Adrenal gland (tissue), 12 donors: ENCODE measurements around the gene HPCA. TPM values are rescaled to one million over a fixed set of nuclear protein-coding genes. Genes with fewer than 3 reads are reported as not detected.
A peak's percentile ranks its signal among the peaks of the same experiment; 100 is the strongest.

ENCODE experiments used
- DNase-seq, 7 donors: peaks; one replicate each; pipeline ENCODE4 v3.0.0-alpha.2; 2019 to 2020
- H3K27ac ChIP-seq, 5 donors: fragments of 200-600 bp; sonication (generic) in 4 of 5; 1 replicate in 3 of 5; 2 replicates in 2 of 5; pipeline versions ENCODE4 v1.5.1 to v1.8.0; 2016 to 2020; ENCODE audit warnings: mild to moderate bottlenecking in 1 of 5
- H3K27me3 ChIP-seq: fragments of 200-600 bp; 2 replicates; pipeline ENCODE4 v1.8.0; 2021
- H3K36me3 ChIP-seq, 2 donors: fragments of 200-600 bp; replicated peaks in 1 of 2; 1 replicate in 1 of 2; 2 replicates in 1 of 2; pipeline versions ENCODE4 v1.5.1 to v1.8.0; 2018 to 2022
- H3K4me1 ChIP-seq, 2 donors: fragments of 200-600 bp; replicated peaks in 1 of 2; 1 replicate in 1 of 2; 2 replicates in 1 of 2; pipeline versions ENCODE4 v1.5.1 to v1.8.0; 2018 to 2021
- H3K4me3 ChIP-seq, 4 donors: fragments of 200-600 bp; sonication (generic) in 3 of 4; one replicate each; pipeline ENCODE4 v1.5.1; 2016 to 2018
- H3K9me3 ChIP-seq, 3 donors: fragments of 200-600 bp; sonication (generic) in 1 of 3; replicated peaks in 1 of 3; 1 replicate in 2 of 3; 2 replicates in 1 of 3; pipeline versions ENCODE4 v1.5.1 to v1.8.0; 2016 to 2021
- POLR2A ChIP-seq, 2 donors: fragments of 450-650 bp; IDR thresholded peaks; one replicate each; pipeline ENCODE4 v1.6.1; 2017; ENCODE audit warnings: antibody characterized with exemption in 2 of 2, mild to moderate bottlenecking in 2 of 2, moderate library complexity in 1 of 2
- WGBS, 4 donors: extraction: QIAGEN DNeasy Blood & Tissue Kit in 2 of 4; methylation state at CpG; one replicate each; pipeline versions ENCODE4 v1.1.5 to v1.1.7; 2013 to 2017; 5-methylcytosine and 5-hydroxymethylcytosine counted together
- intact Hi-C, 2 donors: fragments of 100-400 bp; cut with DNase I; formaldehyde crosslinking; loops; one replicate each; pipeline versions ENCODE4 v1.14.1 to v1.15.0; 2022 to 2023
- polyA plus RNA-seq, 3 donors: library from polyadenylated mRNA; stranded (reverse); fragments of 200-250 nt in 2 of 3; fragments of 350-450 nt in 1 of 3; fragmentation: Illumina TruSeq in 1 of 3; extraction: RNeasy Lipid Tissue Mini Kit (QIAGEN cat#74804) in 1 of 3; gene quantifications; one replicate each; pipeline ENCODE4 v1.2.3, GENCODE V29; 2013 to 2014
- total RNA-seq, 9 donors: library from RNA; depleted of rRNA in 4 of 9; stranded (reverse); fragments of >200 nt in 4 of 9; fragments of 120-200 nt in 1 of 9; fragmentation: NEBNext Ultra II Directional in 1 of 9; extraction: Animal tissue kit (Norgen Biotek cat#: 25700) in 1 of 9; gene quantifications; one replicate each; pipeline versions ENCODE4 v1.1.0 to v1.2.4, GENCODE V29; 2013 to 2023
- TF ChIP-seq, protein P1 (sequence below), 6 experiments: fragments of 450-650 bp in 4 of 6; fragments of 200-600 bp in 2 of 6; sonication (generic) in 1 of 6; IDR thresholded peaks; 1 replicate in 5 of 6; 2 replicates in 1 of 6; pipeline versions ENCODE4 v1.5.1 to v1.8.0; 2016 to 2021; ENCODE audit warnings: antibody characterized with exemption in 6 of 6, mild to moderate bottlenecking in 2 of 6, moderate library complexity in 1 of 6
- donor health status: healthy with polysubstance abuse.
- donor health status: Bipolar disorder and iron deficiency.
- donor health status: DM: yes; HTN: yes; CAD: no.
- donor health status: DM: no; HTN: no; CAD: no.
- donor health status: DM: no; HTN: no; CAD: no.
- donor health status: DM: yes; HTN: yes; CAD: no.

The HPCA gene
- total and polyA plus RNA-seq, 12 donors, result 0.17 to 3.1 (median 0.62) TPM; not detected in 6

DNA sequence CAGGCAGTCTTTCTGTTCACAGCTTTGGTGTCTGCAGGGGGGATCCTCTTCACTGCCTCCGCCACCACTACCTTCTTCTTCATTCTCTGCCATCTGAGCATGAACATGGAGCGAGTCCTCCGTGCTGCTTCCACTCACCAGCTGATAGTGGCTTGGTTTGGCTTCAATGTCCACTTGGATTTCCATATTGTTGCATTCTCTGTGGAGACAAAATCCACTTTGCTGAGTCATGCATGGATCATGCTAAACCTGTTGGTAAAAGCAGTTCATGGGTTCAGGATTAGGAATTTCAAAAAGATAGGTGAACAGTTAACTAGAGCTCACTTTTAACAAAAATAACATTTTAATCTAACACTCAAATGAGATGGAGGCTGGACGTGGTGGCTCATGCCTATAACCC, 50.8 kb downstream of the HPCA start:
- Histone ChIP-seq H3K36me3 (peaks cover 0 to 41% of the 10 kb centered on the region in 2 donors), H3K4me1 (peaks cover 3 to 25% of the 10 kb centered on the region in 2 donors)
- intact Hi-C loops, result loop anchor here in 1 of 2 donors (10.0 kb wide), 2 partner anchors 108 to 148 kb away; partner anchors contain the start of gene AZIN2

DNA sequence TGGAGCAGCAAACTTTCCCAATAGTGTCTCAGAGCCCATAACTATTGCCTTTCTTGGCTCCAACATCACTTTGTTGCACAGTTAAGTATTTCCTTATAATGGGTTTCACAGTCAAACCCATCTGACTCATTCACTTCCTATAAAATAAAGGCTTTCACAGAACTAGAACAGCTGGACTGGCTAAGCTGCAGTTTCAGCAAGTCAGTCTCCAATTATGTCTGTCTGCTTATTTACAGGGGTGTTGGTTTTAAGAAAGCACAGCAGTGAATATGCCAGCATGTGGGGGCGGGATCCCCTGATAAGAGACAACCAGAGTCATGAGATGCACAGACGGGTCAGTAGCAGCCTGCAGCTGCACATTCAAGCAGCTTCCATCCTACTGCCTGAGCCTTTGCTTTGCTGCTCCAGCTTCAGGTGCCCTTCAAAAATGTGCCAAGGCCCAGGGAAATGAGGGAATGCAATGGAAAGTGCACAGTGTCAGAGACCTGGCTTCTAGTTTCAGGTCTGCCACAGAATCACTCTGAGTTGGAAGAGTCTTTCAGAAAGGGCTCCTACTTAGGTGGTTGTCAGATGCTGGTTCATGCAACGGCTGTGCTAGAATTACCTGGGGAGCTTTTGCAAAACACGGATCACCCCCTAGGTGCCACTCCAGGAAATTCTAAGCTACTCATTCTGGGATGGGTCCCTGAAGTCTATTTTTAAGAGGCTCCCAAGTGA, 53.5 kb downstream of the HPCA start:
- Histone ChIP-seq H3K9me3 (no peaks in the 10 kb centered on the region), H3K36me3 (peaks cover 0 to 66% of the 10 kb centered on the region in 2 donors), H3K27ac (peak overlapping the region in 1 of 5 donors; percentile 37), H3K4me3 (no peak overlapping the region), H3K4me1 (peaks cover 0 to 24% of the 10 kb centered on the region in 2 donors), H3K27me3 (no peaks in the 10 kb centered on the region)
- intact Hi-C loops, result loop anchor here (10.0 kb wide), 3 partner anchors 65 to 145 kb away; partner anchors contain the start of gene AZIN2 (in 1 of the 2)
- TF ChIP-seq, protein P1, sequence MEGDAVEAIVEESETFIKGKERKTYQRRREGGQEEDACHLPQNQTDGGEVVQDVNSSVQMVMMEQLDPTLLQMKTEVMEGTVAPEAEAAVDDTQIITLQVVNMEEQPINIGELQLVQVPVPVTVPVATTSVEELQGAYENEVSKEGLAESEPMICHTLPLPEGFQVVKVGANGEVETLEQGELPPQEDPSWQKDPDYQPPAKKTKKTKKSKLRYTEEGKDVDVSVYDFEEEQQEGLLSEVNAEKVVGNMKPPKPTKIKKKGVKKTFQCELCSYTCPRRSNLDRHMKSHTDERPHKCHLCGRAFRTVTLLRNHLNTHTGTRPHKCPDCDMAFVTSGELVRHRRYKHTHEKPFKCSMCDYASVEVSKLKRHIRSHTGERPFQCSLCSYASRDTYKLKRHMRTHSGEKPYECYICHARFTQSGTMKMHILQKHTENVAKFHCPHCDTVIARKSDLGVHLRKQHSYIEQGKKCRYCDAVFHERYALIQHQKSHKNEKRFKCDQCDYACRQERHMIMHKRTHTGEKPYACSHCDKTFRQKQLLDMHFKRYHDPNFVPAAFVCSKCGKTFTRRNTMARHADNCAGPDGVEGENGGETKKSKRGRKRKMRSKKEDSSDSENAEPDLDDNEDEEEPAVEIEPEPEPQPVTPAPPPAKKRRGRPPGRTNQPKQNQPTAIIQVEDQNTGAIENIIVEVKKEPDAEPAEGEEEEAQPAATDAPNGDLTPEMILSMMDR (IDR thresholded peaks at IDR 0.05), result no peak
- no peak for TF ChIP-seq POLR2A (IDR thresholded peaks at IDR 0.05)
- DNase-seq, result peak in 2 of 7 donors; percentile 50 to 55
- 59 to 79% (median 68%) methylated on average over 4 of the region's 4 CpGs for WGBS, 4 donors

More for the DNA sequence above, 50.8 kb downstream of the HPCA start:
- Histone ChIP-seq H3K27ac (no peak overlapping the region), H3K9me3 (no peaks in the 10 kb centered on the region), H3K27me3 (no peaks in the 10 kb centered on the region), H3K4me3 (no peak overlapping the region)
- no peak for DNase-seq
- WGBS, 4 donors, result 91 to 98% (median 95%) methylated on average over 4 of the region's 4 CpGs
- no peak for TF ChIP-seq POLR2A (IDR thresholded peaks at IDR 0.05)
- TF ChIP-seq, protein P1 (IDR thresholded peaks at IDR 0.05), result no peak

DNA sequence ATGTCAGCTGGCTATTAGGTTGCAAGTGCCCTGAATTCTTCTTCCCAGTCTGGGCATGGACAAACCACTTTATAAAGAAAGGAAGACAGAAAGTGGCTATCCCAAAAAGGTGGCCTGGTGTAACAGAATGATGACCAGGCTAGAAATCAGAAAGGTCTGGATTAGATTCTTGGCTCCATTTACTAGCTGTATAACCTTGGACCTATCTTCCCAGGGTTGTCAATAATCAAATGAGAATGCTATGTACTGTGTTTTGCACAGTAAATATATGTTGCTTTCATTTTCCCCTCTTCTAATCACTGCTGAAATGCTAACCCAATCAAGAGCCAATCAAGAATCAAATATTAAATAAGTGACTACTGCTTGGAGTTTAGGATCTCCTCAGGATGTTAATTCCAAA, 57.9 kb downstream of the HPCA start:
- peaks cover 0 to 67% of the 10 kb centered on the region in 2 donors for H3K36me3 ChIP-seq
- no peaks in the 10 kb centered on the region for H3K9me3 ChIP-seq
- peaks cover 9 to 42% of the 10 kb centered on the region in 2 donors for H3K4me1 ChIP-seq
- H3K4me3 ChIP-seq, result no peak overlapping the region
- no peak for DNase-seq
- TF ChIP-seq, protein P1 (IDR thresholded peaks at IDR 0.05), result no peak
- no peak for TF ChIP-seq POLR2A (IDR thresholded peaks at IDR 0.05)
- intact Hi-C loops, result loop anchor here in 1 of 2 donors (10.0 kb wide), 1 partner anchor 61 kb away; no protein-coding TSS in a partner anchor
- H3K27me3 ChIP-seq, result no peaks in the 10 kb centered on the region
- H3K27ac ChIP-seq, result peak overlapping the region in 2 of 5 donors; percentile 66

Other genes starting within 250 kb of the HPCA start
- 10 to 100 TPM in 8 of 9 donors, 1 to 10 TPM in 1; 9.7 to 53.6 (median 34.2) TPM for gene ZBTB8OS, start 235.9 kb upstream of the HPCA start, total RNA-seq
- 10 to 100 TPM; 64.9 to 83.0 (median 77.2) TPM for gene ZBTB8OS, start 235.9 kb upstream of the HPCA start, polyA plus RNA-seq
- 100 to 1,000 TPM in 8 of 9 donors, 10 to 100 TPM in 1; 99.1 to 212 (median 150) TPM for gene RBBP4, start 235.3 kb upstream of the HPCA start, total RNA-seq
- gene RBBP4, start 235.3 kb upstream of the HPCA start, polyA plus RNA-seq, result 100 to 1,000 TPM in 1 of 3 donors, 10 to 100 TPM in 2; 24.8 to 177 (median 35.0) TPM
- 10 to 100 TPM in 4 of 9 donors, 1 to 10 TPM in 5; 5.6 to 35.4 (median 7.0) TPM for gene SYNC, start 183.7 kb upstream of the HPCA start, total RNA-seq
- gene SYNC, start 183.7 kb upstream of the HPCA start, polyA plus RNA-seq, result 10 to 100 TPM in 1 of 3 donors, 1 to 10 TPM in 2; 3.2 to 15.2 (median 5.8) TPM
- gene YARS1, start 69.1 kb upstream of the HPCA start, total RNA-seq, result 100 to 1,000 TPM in 5 of 9 donors, 10 to 100 TPM in 4; 73.9 to 190 (median 103) TPM
- 100 to 1,000 TPM in 1 of 3 donors, 10 to 100 TPM in 2; 55.5 to 183 (median 56.1) TPM for gene YARS1, start 69.1 kb upstream of the HPCA start, polyA plus RNA-seq
- 10 to 100 TPM; 14.0 to 50.1 (median 38.1) TPM for gene S100PBP, start 68.8 kb upstream of the HPCA start, total RNA-seq
- gene S100PBP, start 68.8 kb upstream of the HPCA start, polyA plus RNA-seq, result 10 to 100 TPM; 14.0 to 45.9 (median 22.4) TPM
- 10 to 100 TPM; 12.6 to 72.0 (median 43.2) TPM for gene FNDC5, start 15.6 kb upstream of the HPCA start, total RNA-seq
- 10 to 100 TPM; 15.8 to 67.3 (median 34.8) TPM for gene FNDC5, start 15.6 kb upstream of the HPCA start, polyA plus RNA-seq
- gene TMEM54, start 14.9 kb downstream of the HPCA start, total RNA-seq, result 100 to 1,000 TPM in 1 of 9 donors, 10 to 100 TPM in 7, 1 to 10 TPM in 1; 1.3 to 123 (median 21.4) TPM
- 10 to 100 TPM in 2 of 3 donors, 1 to 10 TPM in 1; 4.1 to 23.2 (median 19.2) TPM for gene TMEM54, start 14.9 kb downstream of the HPCA start, polyA plus RNA-seq
- 10 to 100 TPM in 8 of 9 donors, 1 to 10 TPM in 1; 5.7 to 36.5 (median 24.3) TPM for gene RNF19B, start 78.3 kb downstream of the HPCA start, total RNA-seq
- 10 to 100 TPM in 1 of 3 donors, 1 to 10 TPM in 2; 4.7 to 10.5 (median 6.7) TPM for gene RNF19B, start 78.3 kb downstream of the HPCA start, polyA plus RNA-seq
- gene AK2, start 150.4 kb downstream of the HPCA start, total RNA-seq, result 100 to 1,000 TPM; 105 to 193 (median 145) TPM
- 100 to 1,000 TPM in 1 of 3 donors, 10 to 100 TPM in 2; 55.3 to 245 (median 75.7) TPM for gene AK2, start 150.4 kb downstream of the HPCA start, polyA plus RNA-seq
- gene AZIN2, start 194.7 kb downstream of the HPCA start, total RNA-seq, result 10 to 100 TPM in 6 of 9 donors, 1 to 10 TPM in 3; 5.1 to 18.9 (median 10.8) TPM
- 10 to 100 TPM in 1 of 3 donors, 1 to 10 TPM in 2; 2.3 to 14.7 (median 7.8) TPM for gene AZIN2, start 194.7 kb downstream of the HPCA start, polyA plus RNA-seq